Stimulated activated CD4-positive, alpha-beta T cell treated with anti-CD3 and anti-CD28 coated beads, Interleukin-4, amount 100 ng/mL, for 1 hour (primary cell): ENCODE data around the gene COX6A1.
"Not testable (repeated sequence)": the region's sequence is repeated elsewhere in the genome, so short reads cannot be mapped to it uniquely, and the experiment has no call there.

Experiments used
- DNase-seq: peaks from one replicate; pipeline ENCODE4 v3.0.0-alpha.2; 2020

COX6A1 gene

GRCh38 chr12:120428597-120429229 is 9.2 kb upstream of the COX6A1 start:
- DNase-seq, result no peak

GRCh38 chr12:120429368-120429767 is 8.5 kb upstream of the COX6A1 start:
- DNase-seq, result no peak

GRCh38 chr12:120432772-120433525 is 5.0 kb upstream of the COX6A1 start:
- no peak for DNase-seq

GRCh38 chr12:120438495-120439198 is 734 bp downstream of the COX6A1 start:
- DNase-seq, result no peak

GRCh38 chr12:120439646-120440247 is 1.8 kb downstream of the COX6A1 start:
- peak; percentile 71 for DNase-seq

GRCh38 chr12:120444676-120445075 is 6.8 kb downstream of the COX6A1 start:
- DNase-seq, result no peak

GRCh38 chr12:120445911-120446843 is 8.3 kb downstream of the COX6A1 start, which contains the start of the genes GATC and TRIAP1:
TSS of gene GATC (plus strand) at chr12:120446444. CDS start at chr12:120446481, 37 bp downstream.
TSS of gene TRIAP1 (minus strand) at chr12:120446384. CDS start at chr12:120446372, 12 bp downstream.
- DNase-seq, result peak; percentile 88

- DNase-seq, result not testable (repeated sequence)
Measured at GRCh38 chr12:120446844-120447178, 8.9 kb downstream of the COX6A1 start.

- no peak for DNase-seq
Measured at GRCh38 chr12:120447992-120448391, 10.1 kb downstream of the COX6A1 start.

GRCh38 chr12:120452524-120452923 is 14.6 kb downstream of the COX6A1 start:
- not testable (repeated sequence) for DNase-seq

GRCh38 chr12:120453060-120453750 is 15.3 kb downstream of the COX6A1 start:
- no peak for DNase-seq

- DNase-seq, result no peak
Measured at GRCh38 chr12:120453977-120454376, 16.1 kb downstream of the COX6A1 start.

- DNase-seq, result no peak
Measured at GRCh38 chr12:120455302-120455701, 17.4 kb downstream of the COX6A1 start.

GRCh38 chr12:120457133-120457532 is 19.2 kb downstream of the COX6A1 start:
- no peak for DNase-seq

- DNase-seq, result no peak
Measured at GRCh38 chr12:120460157-120460556, 22.2 kb downstream of the COX6A1 start.

- no peak for DNase-seq
Measured at GRCh38 chr12:120462099-120462640, 24.3 kb downstream of the COX6A1 start.

- DNase-seq, result no peak
Measured at GRCh38 chr12:120463712-120464111, 25.8 kb downstream of the COX6A1 start.

GRCh38 chr12:120465756-120466155 is 27.8 kb downstream of the COX6A1 start:
- DNase-seq, result no peak

- peak; percentile 41 for DNase-seq
Measured at GRCh38 chr12:120466560-120467315, 28.8 kb downstream of the COX6A1 start.

- no peak for DNase-seq
Measured at GRCh38 chr12:120467439-120467838, 29.5 kb downstream of the COX6A1 start.
